ENCODE results near the gene FAXDC2.

FAXDC2 gene

GRCh38 chr5:154893381-154893780, 43.0 kb upstream of the FAXDC2 start:
- DNase-seq (ENCODE audit: insufficient read length, low spot score) (no peak), FAIRE-seq (no peak)
- TF ChIP-seq CTCF (IDR thresholded peaks at IDR 0.05; ENCODE audit: insufficient read depth, missing control alignments) = no peak

- DNase-seq (ENCODE audit: insufficient read length, low spot score) (no peak), FAIRE-seq (no peak)
- no peak for TF ChIP-seq CTCF (IDR thresholded peaks at IDR 0.05; ENCODE audit: insufficient read depth, missing control alignments)
Measured at GRCh38 chr5:154892369-154892771, 42.0 kb upstream of the FAXDC2 start.

GRCh38 chr5:154885439-154885838, 35.0 kb upstream of the FAXDC2 start:
- DNase-seq (ENCODE audit: insufficient read length, low spot score) = no peak
- FAIRE-seq = no peak

GRCh38 chr5:154884424-154884823, 34.0 kb upstream of the FAXDC2 start:
- no peak for DNase-seq (ENCODE audit: insufficient read length, low spot score)
- FAIRE-seq = no peak
- no peak for TF ChIP-seq CTCF (IDR thresholded peaks at IDR 0.05; ENCODE audit: insufficient read depth, missing control alignments)

More at GRCh38 chr5:154885439-154885838, 35.0 kb upstream of the FAXDC2 start:
- no peak for TF ChIP-seq CTCF (IDR thresholded peaks at IDR 0.05; ENCODE audit: insufficient read depth, missing control alignments)

GRCh38 chr5:154881986-154882385, 31.6 kb upstream of the FAXDC2 start:
- no peak for DNase-seq (ENCODE audit: insufficient read length, low spot score)
- no peak for TF ChIP-seq CTCF (IDR thresholded peaks at IDR 0.05; ENCODE audit: insufficient read depth, missing control alignments)
- no peak for FAIRE-seq

- TF ChIP-seq CTCF (IDR thresholded peaks at IDR 0.05; ENCODE audit: insufficient read depth, missing control alignments) = no peak
- FAIRE-seq (no peak), DNase-seq (ENCODE audit: insufficient read length, low spot score) (no peak)
Measured at GRCh38 chr5:154878642-154879335, 28.4 kb upstream of the FAXDC2 start.

- no peak for DNase-seq (ENCODE audit: insufficient read length, low spot score)
- no peak for TF ChIP-seq CTCF (IDR thresholded peaks at IDR 0.05; ENCODE audit: insufficient read depth, missing control alignments)
- FAIRE-seq = no peak
Measured at GRCh38 chr5:154873791-154874331, 23.5 kb upstream of the FAXDC2 start.

Data from D721Med (cell line).